ENCODE data around the gene CD52.

DNA sequence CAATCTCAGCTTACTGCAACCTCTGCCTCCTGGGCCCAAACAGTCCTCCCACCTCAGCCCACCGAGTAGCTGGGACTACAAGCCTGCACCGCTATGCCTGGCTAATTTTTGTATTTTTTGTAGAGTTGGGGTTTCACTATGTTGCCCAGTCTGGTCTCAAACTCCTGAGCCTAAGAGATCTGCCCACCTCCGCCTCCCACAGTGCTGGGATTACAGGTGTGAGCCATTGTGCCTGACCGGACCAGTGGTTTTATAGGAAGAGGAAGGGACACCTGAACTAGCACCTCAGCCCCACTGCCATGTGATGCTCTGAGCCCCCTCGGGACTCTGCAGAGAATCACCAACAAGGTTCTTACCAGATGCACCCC is 32.1 kb downstream of the CD52 start:
- TF ChIP-seq, protein P1, sequence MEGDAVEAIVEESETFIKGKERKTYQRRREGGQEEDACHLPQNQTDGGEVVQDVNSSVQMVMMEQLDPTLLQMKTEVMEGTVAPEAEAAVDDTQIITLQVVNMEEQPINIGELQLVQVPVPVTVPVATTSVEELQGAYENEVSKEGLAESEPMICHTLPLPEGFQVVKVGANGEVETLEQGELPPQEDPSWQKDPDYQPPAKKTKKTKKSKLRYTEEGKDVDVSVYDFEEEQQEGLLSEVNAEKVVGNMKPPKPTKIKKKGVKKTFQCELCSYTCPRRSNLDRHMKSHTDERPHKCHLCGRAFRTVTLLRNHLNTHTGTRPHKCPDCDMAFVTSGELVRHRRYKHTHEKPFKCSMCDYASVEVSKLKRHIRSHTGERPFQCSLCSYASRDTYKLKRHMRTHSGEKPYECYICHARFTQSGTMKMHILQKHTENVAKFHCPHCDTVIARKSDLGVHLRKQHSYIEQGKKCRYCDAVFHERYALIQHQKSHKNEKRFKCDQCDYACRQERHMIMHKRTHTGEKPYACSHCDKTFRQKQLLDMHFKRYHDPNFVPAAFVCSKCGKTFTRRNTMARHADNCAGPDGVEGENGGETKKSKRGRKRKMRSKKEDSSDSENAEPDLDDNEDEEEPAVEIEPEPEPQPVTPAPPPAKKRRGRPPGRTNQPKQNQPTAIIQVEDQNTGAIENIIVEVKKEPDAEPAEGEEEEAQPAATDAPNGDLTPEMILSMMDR (IDR thresholded peaks at IDR 0.05) = no peak
- TF ChIP-seq POLR2AphosphoS5 (IDR thresholded peaks at IDR 0.05) = no peak
- no peak for TF ChIP-seq EP300 (IDR thresholded peaks at IDR 0.05)
- no peak for TF ChIP-seq POLR2A (IDR thresholded peaks at IDR 0.05)

All from suprapubic skin (tissue), 4 donors.